Neuronal stem cell (in vitro differentiated cells): ENCODE measurements around the gene F5. TPM values are rescaled to one million over a fixed set of nuclear protein-coding genes. Genes with fewer than 3 reads are reported as not detected.

ENCODE experiments used
- DNase-seq: peaks from one replicate; pipeline ENCODE4 v3.0.0-alpha.2; 2013; ENCODE audit warnings: low spot score
- H2AFZ ChIP-seq: one replicate; pipeline ENCODE4 v1.6.1; 2013; ENCODE audit warnings: mild to moderate bottlenecking, low read length, inconsistent platforms
- H2AK5ac ChIP-seq: 2 replicates; pipeline ENCODE4 v1.6.1; 2013; ENCODE audit warnings: low read depth, mild to moderate bottlenecking, inconsistent platforms, low read length, moderate library complexity, mixed read lengths
- H2BK120ac ChIP-seq: 2 replicates; pipeline ENCODE4 v1.6.1; 2013; ENCODE audit warnings: low read depth, mild to moderate bottlenecking, inconsistent platforms, low read length, moderate library complexity, mixed read lengths
- H2BK12ac ChIP-seq: one replicate; pipeline ENCODE4 v1.6.1; 2013; ENCODE audit warnings: low read length, inconsistent platforms
- H2BK15ac ChIP-seq: 2 replicates; pipeline ENCODE4 v1.6.1; 2013; ENCODE audit warnings: mild to moderate bottlenecking, low read length, inconsistent platforms, mixed read lengths
- H2BK5ac ChIP-seq: one replicate; pipeline ENCODE4 v1.6.1; 2013; ENCODE audit warnings: inconsistent platforms, mild to moderate bottlenecking, low read length, moderate library complexity
- H3K14ac ChIP-seq: one replicate; pipeline ENCODE4 v1.6.1; 2013; ENCODE audit warnings: low read length, inconsistent platforms
- H3K18ac ChIP-seq: 2 replicates; pipeline ENCODE4 v1.6.1; 2013; ENCODE audit warnings: low read length, inconsistent platforms
- H3K23ac ChIP-seq: 2 replicates; pipeline ENCODE4 v1.6.1; 2013; ENCODE audit warnings: low read depth, mild to moderate bottlenecking, mixed read lengths, low read length, inconsistent platforms; ENCODE audit not compliant: poor library complexity
- H3K27ac ChIP-seq: replicated peaks from 3 replicates; pipeline ENCODE4 v1.5.1; 2013; ENCODE audit warnings: low read length, inconsistent platforms
- H3K27me3 ChIP-seq, 3 experiments: 2 replicates each; pipeline ENCODE4 v1.6.1; 2013; ENCODE audit warnings: low read length in 3 of 3, mild to moderate bottlenecking in 2 of 3, inconsistent platforms in 1 of 3, low read depth in 1 of 3, mixed read lengths in 1 of 3, moderate library complexity in 1 of 3; ENCODE audit not compliant: control insufficient read depth in 3 of 3, insufficient read depth in 3 of 3
- H3K36me3 ChIP-seq, 2 donors: replicated peaks in 1 of 2; 2 replicates each; pipeline ENCODE4 v1.6.1; 2013; ENCODE audit warnings: low read length in 2 of 2; ENCODE audit not compliant: control insufficient read depth in 2 of 2, insufficient read depth in 2 of 2
- H3K4ac ChIP-seq: 2 replicates; pipeline ENCODE4 v1.6.1; 2013; ENCODE audit warnings: inconsistent platforms, mild to moderate bottlenecking, low read length, moderate library complexity
- H3K4me1 ChIP-seq, 2 donors: 1 replicate in 1 of 2; 2 replicates in 1 of 2; pipeline ENCODE4 v1.6.1; 2013; ENCODE audit warnings: low read length in 2 of 2, low read depth in 1 of 2; ENCODE audit not compliant: control insufficient read depth in 2 of 2, insufficient read depth in 1 of 2
- H3K4me2 ChIP-seq: one replicate; pipeline ENCODE4 v1.6.1; 2013; ENCODE audit warnings: mild to moderate bottlenecking, low read length, inconsistent platforms; ENCODE audit not compliant: insufficient read depth, poor library complexity, severe bottlenecking
- H3K4me3 ChIP-seq, 2 donors: 2 replicates each; pipeline ENCODE4 v1.5.1; 2013; ENCODE audit warnings: low read length in 2 of 2, mild to moderate bottlenecking in 2 of 2, inconsistent platforms in 1 of 2, moderate library complexity in 1 of 2
- H3K79me1 ChIP-seq: one replicate; pipeline ENCODE4 v1.6.1; 2013; ENCODE audit warnings: low read depth, mild to moderate bottlenecking, inconsistent platforms, low read length, moderate library complexity
- H3K9ac ChIP-seq: one replicate; pipeline ENCODE4 v1.6.1; 2013; ENCODE audit warnings: mild to moderate bottlenecking, low read depth, low read length, inconsistent platforms; ENCODE audit not compliant: poor library complexity
- H3K9me3 ChIP-seq, 2 donors: replicated peaks in 1 of 2; 2 replicates each; pipeline versions ENCODE3 to v1.6.1; 2013; ENCODE audit warnings: low read length in 2 of 2, mild to moderate bottlenecking in 2 of 2, inconsistent platforms in 1 of 2, low read depth in 1 of 2, mixed read lengths in 1 of 2, moderate library complexity in 1 of 2; ENCODE audit not compliant: control insufficient read depth in 2 of 2, insufficient read depth in 1 of 2
- H4K8ac ChIP-seq: one replicate; pipeline ENCODE4 v1.6.1; 2013; ENCODE audit warnings: low read depth, mild to moderate bottlenecking, inconsistent platforms, low read length, moderate library complexity
- H4K91ac ChIP-seq: one replicate; pipeline ENCODE4 v1.6.1; 2013; ENCODE audit warnings: low read length, low read depth, mild to moderate bottlenecking, inconsistent platforms; ENCODE audit not compliant: poor library complexity
- WGBS, 2 donors: extraction: QIAGEN DNeasy Blood & Tissue Kit; methylation state at CpG; one replicate each; pipeline ENCODE4 v1.1.7; 2013; ENCODE audit warnings: missing lambda C conversion rate in 2 of 2, mixed read lengths in 1 of 2; ENCODE audit not compliant: insufficient read length in 2 of 2, insufficient replicate concordance in 1 of 2; ENCODE audit errors: extremely low coverage in 2 of 2; 5-methylcytosine and 5-hydroxymethylcytosine counted together
- polyA plus RNA-seq, 2 experiments: library from polyadenylated mRNA; stranded (reverse); fragments of 200-250 nt; gene quantifications; one replicate each; pipeline ENCODE4 v1.2.3, GENCODE V29; 2013

F5 gene
- 0.03 TPM for polyA plus RNA-seq (2013, experiment 1 of 2)
- polyA plus RNA-seq (2013, experiment 2 of 2), result 0.03 TPM

DNA sequence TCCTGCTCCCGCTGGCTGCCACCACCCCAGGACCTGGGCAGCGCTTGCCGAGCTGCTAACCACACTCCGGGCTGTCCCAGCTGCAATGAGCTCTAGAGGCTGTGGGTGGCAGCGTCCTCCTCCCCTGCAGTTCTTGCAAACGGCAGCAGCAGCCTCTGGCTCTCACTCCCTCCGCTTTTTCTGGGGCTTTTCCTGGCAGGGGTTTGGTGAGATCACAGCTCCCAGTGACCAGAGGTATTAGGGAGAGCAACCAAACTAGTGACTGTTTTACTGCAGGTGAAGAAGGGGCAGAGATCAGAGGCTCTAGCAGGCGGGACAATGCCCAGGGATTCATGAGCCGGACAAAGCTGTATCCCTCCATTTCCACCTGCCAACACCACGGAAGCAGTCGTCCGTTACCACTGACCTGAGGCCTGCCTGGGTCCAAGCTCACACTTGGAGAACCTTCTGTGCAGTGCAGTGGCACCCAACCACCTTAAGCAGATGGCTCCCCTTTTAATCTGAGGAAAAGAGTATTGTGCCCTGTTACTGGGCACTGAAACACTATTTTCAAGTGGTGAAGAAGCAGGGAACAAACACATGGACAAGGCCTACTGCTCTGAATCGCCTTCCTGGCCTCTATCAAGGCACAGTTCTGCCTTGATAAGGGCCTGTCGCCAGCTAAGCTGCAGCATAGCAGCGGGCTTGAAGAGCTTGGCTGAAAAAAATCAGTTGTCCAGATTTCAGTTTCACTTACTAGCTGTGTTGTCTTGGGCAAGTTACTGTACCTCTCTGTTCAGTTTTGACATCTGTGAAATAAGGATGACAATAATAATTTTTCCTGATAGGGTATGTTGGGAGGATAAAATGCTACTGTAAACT is at the start of gene F5:
Gene F5 (minus strand): TSS at position 87 of the 861 bp plus-strand sequence. CDS start 95 bp downstream, outside the sequence.
- Histone ChIP-seq H2BK12ac (peak within 1 kb of the TSS; percentile 46), H2BK120ac (no peak within 1 kb of the TSS), H2AFZ (peak within 1 kb of the TSS; percentile 75), H4K91ac (no peak within 1 kb of the TSS), H3K4me1 (peaks cover 0 to 2% of the 10 kb centered on the region in 2 donors), H3K9ac (peak within 1 kb of the TSS; percentile 72), H3K4me2 (peak within 1 kb of the TSS; percentile 48), H3K27ac (no peak within 1 kb of the TSS), H3K18ac (peak within 1 kb of the TSS; percentile 94), H2BK5ac (peak within 1 kb of the TSS; percentile 87), H3K36me3 (no peaks in the 10 kb centered on the region), H3K4ac (no peak within 1 kb of the TSS), H4K8ac (no peak within 1 kb of the TSS), H3K23ac (peak within 1 kb of the TSS; percentile 34), H3K4me3 (peak within 1 kb of the TSS in 1 of 2 donors; percentile 7), H3K14ac (no peak within 1 kb of the TSS), H2BK15ac (no peak within 1 kb of the TSS), H3K79me1 (no peaks in the 10 kb centered on the region), H3K9me3 (no peaks in the 10 kb centered on the region), H2AK5ac (peak within 1 kb of the TSS; percentile 3), H3K27me3 (peaks cover 0 to 14% (median 0%) of the 10 kb centered on the region in 3 experiments)
- no CpG with 5 or more reads among the region's 15 CpGs for WGBS, 2 donors
- peak; percentile 49 for DNase-seq

GRCh38 chr1:169634877-169635276 is 48.6 kb upstream of the F5 start:
- H3K4me3 ChIP-seq, result no peak overlapping the region
- no peaks in the 10 kb centered on the region for H3K4me1 ChIP-seq
- no peaks in the 10 kb centered on the region for H3K27me3 ChIP-seq
- DNase-seq, result no peak
- H2BK5ac ChIP-seq, result no peak overlapping the region
- H4K8ac ChIP-seq, result no peak overlapping the region
- H3K18ac ChIP-seq, result no peak overlapping the region
- H3K36me3 ChIP-seq, result no peaks in the 10 kb centered on the region
- no peak overlapping the region for H2BK15ac ChIP-seq
- H2BK120ac ChIP-seq, result no peak overlapping the region
- H2AFZ ChIP-seq, result no peak overlapping the region
- WGBS, 2 donors, result no CpG with 5 or more reads among the region's 1 CpG
- H3K4me2 ChIP-seq, result no peak overlapping the region
- H3K14ac ChIP-seq, result no peak overlapping the region
- H3K9ac ChIP-seq, result no peak overlapping the region
- H3K79me1 ChIP-seq, result no peaks in the 10 kb centered on the region
- H2AK5ac ChIP-seq, result no peak overlapping the region
- no peak overlapping the region for H3K23ac ChIP-seq
- H4K91ac ChIP-seq, result no peak overlapping the region
- no peak overlapping the region for H3K27ac ChIP-seq
- no peak overlapping the region for H3K4ac ChIP-seq
- peaks cover 0 to 10% of the 10 kb centered on the region in 2 donors for H3K9me3 ChIP-seq
- H2BK12ac ChIP-seq, result no peak overlapping the region

- no peak overlapping the region for H2AFZ ChIP-seq
- no peak overlapping the region for H3K18ac ChIP-seq
- H4K8ac ChIP-seq, result no peak overlapping the region
- no peak overlapping the region for H2BK5ac ChIP-seq
- H2AK5ac ChIP-seq, result no peak overlapping the region
- H3K4me2 ChIP-seq, result no peak overlapping the region
- no peak overlapping the region for H3K9ac ChIP-seq
- DNase-seq, result no peak
- H3K4me1 ChIP-seq, result no peaks in the 10 kb centered on the region
- no peak overlapping the region for H2BK15ac ChIP-seq
- no peak overlapping the region for H2BK120ac ChIP-seq
- H3K14ac ChIP-seq, result no peak overlapping the region
- no peak overlapping the region for H4K91ac ChIP-seq
- no peaks in the 10 kb centered on the region for H3K79me1 ChIP-seq
- no peak overlapping the region for H3K27ac ChIP-seq
- H3K27me3 ChIP-seq, result no peaks in the 10 kb centered on the region
- H3K9me3 ChIP-seq, result peaks cover 0 to 10% of the 10 kb centered on the region in 2 donors
- H3K23ac ChIP-seq, result no peak overlapping the region
- H3K36me3 ChIP-seq, result no peaks in the 10 kb centered on the region
- no peak overlapping the region for H2BK12ac ChIP-seq
- H3K4me3 ChIP-seq, result no peak overlapping the region
- WGBS, 2 donors, result no CpG with 5 or more reads among the region's 1 CpG
- H3K4ac ChIP-seq, result no peak overlapping the region
Measured at GRCh38 chr1:169634145-169634544, 47.9 kb upstream of the F5 start.

DNA sequence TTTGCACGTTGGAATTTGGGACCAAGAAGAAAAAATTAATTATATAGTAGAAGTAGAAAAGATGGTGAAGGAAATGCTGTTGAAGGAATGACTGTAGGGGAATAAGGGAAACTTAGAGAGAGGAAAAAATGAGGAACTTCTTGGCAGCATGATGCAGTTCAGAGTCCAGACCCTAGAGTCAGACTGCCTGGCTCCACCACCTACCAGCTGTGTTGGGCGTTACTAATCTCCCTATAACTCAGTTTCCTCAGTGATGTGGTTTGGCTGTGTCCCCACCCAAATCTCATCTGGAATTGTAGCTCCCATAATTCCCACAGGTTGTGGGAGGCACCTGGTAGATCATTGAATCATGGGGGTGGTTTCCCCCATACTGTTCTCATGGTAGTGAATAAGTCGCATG is 45.0 kb upstream of the F5 start:
- Histone ChIP-seq H2AK5ac (no peak overlapping the region), H4K91ac (no peak overlapping the region), H3K27ac (no peak overlapping the region), H3K23ac (no peak overlapping the region), H2BK120ac (no peak overlapping the region), H3K27me3 (no peaks in the 10 kb centered on the region), H3K4ac (no peak overlapping the region), H3K4me3 (no peak overlapping the region), H3K4me1 (no peaks in the 10 kb centered on the region), H3K79me1 (no peaks in the 10 kb centered on the region), H3K36me3 (no peaks in the 10 kb centered on the region), H3K18ac (no peak overlapping the region), H2BK5ac (no peak overlapping the region), H3K4me2 (no peak overlapping the region), H3K9me3 (peaks cover 0 to 10% of the 10 kb centered on the region in 2 donors), H2BK12ac (no peak overlapping the region), H3K14ac (no peak overlapping the region), H2BK15ac (no peak overlapping the region), H3K9ac (no peak overlapping the region), H2AFZ (no peak overlapping the region), H4K8ac (no peak overlapping the region)
- DNase-seq, result no peak
- WGBS, 2 donors, result 100% methylated on average over 1 of the region's 3 CpGs
